PC-9 (cell line): ENCODE measurements around the gene GEMIN5. TPM values are rescaled to one million over a fixed set of nuclear protein-coding genes. Genes with fewer than 3 reads are reported as not detected.

Experiments used
- BruUV-seq: library from RNA; stranded (reverse); fragments of 400-500 nt; replicated peaks from 2 replicates; lab custom pipeline; 2021; lab: Mats Ljungman, UMichigan
- CTCF ChIA-PET: fragments of 300-600 bp; sonication (Branson Sonifier 250); formaldehyde crosslinking; loops from one replicate; lab custom pipeline; 2022; ENCODE audit warnings: antibody characterized with exemption; lab: Charles Lee
- POLR2A ChIA-PET: fragments of 300-600 bp; sonication (Branson Sonifier 250); formaldehyde crosslinking; loops from one replicate; lab custom pipeline; 2022; ENCODE audit warnings: antibody characterized with exemption; ENCODE audit not compliant: unreplicated experiment; lab: Charles Lee
- DNase-seq, 2 experiments: peaks; one replicate each; pipeline versions ENCODE4 v3.0.0 to v3.0.0-alpha.2; 2015 to 2022; ENCODE audit warnings: mixed read lengths in 1 of 2
- H2AFZ ChIP-seq: fragments of 200-600 bp; sonication (generic); 2 replicates; pipeline ENCODE4 v1.8.1; 2017; ENCODE audit warnings: antibody characterized with exemption
- H3F3A ChIP-seq: fragments of 200-600 bp; sonication (generic); 2 replicates; pipeline ENCODE4 v1.8.1; 2017; ENCODE audit warnings: antibody characterized with exemption, mild to moderate bottlenecking, low read depth; ENCODE audit not compliant: insufficient read depth
- H3K27ac ChIP-seq: fragments of 200-600 bp; sonication (generic); 2 replicates; pipeline ENCODE4 v1.6.1; 2016; ENCODE audit warnings: mixed run types
- H3K27me3 ChIP-seq: fragments of 200-600 bp; sonication (generic); 2 replicates; pipeline ENCODE4 v1.6.1; 2016; ENCODE audit warnings: low read depth, mixed run types; ENCODE audit not compliant: insufficient read depth
- H3K36me3 ChIP-seq: fragments of 200-600 bp; sonication (generic); 2 replicates; pipeline ENCODE4 v1.6.1; 2016; ENCODE audit warnings: low read depth, mixed run types
- H3K4me1 ChIP-seq: fragments of 200-600 bp; sonication (generic); replicated peaks from 2 replicates; pipeline ENCODE4 v1.6.1; 2016; ENCODE audit warnings: mixed run types; ENCODE audit not compliant: insufficient read depth
- H3K4me2 ChIP-seq: fragments of 200-600 bp; sonication (generic); 2 replicates; pipeline ENCODE4 v1.6.1; 2017; ENCODE audit warnings: mixed run types
- H3K4me3 ChIP-seq: fragments of 200-600 bp; sonication (generic); 2 replicates; pipeline ENCODE4 v1.6.1; 2016; ENCODE audit warnings: mixed run types
- H3K79me2 ChIP-seq: fragments of 200-600 bp; sonication (generic); 2 replicates; pipeline ENCODE4 v1.6.1; 2017; ENCODE audit warnings: low read depth, mixed run types
- H3K9me2 ChIP-seq: fragments of 200-600 bp; sonication (generic); 2 replicates; pipeline ENCODE4 v1.8.1; 2017; ENCODE audit warnings: mild to moderate bottlenecking; ENCODE audit not compliant: insufficient read depth
- H3K9me3 ChIP-seq: fragments of 200-600 bp; sonication (generic); 2 replicates; pipeline ENCODE4 v1.8.1; 2016; ENCODE audit warnings: low read depth; ENCODE audit not compliant: insufficient read depth
- H4K20me1 ChIP-seq: fragments of 200-600 bp; sonication (generic); 2 replicates; pipeline ENCODE4 v1.8.1; 2017; ENCODE audit not compliant: insufficient read depth
- EZH2 ChIP-seq: fragments of 200-600 bp; sonication (generic); IDR thresholded peaks from 2 replicates; pipeline ENCODE4 v1.8.0; 2017; ENCODE audit warnings: antibody characterized with exemption, low read depth
- intact Hi-C: fragments of 100-400 bp; cut with micrococcal nuclease; formaldehyde crosslinking; loops from one replicate; pipeline ENCODE4 v1.10.0; 2022; ENCODE audit not compliant: unreplicated experiment
- total RNA-seq: library from RNA; stranded (reverse); gene quantifications from 2 replicates; pipeline ENCODE4 v1.2.3, GENCODE V29; 2021
- TF ChIP-seq, protein P1 (sequence below): fragments of 200-600 bp; sonication (generic); conservative IDR thresholded peaks from 2 replicates; pipeline ENCODE4 v1.6.1; 2017; ENCODE audit warnings: mixed run types, antibody characterized with exemption, mild to moderate bottlenecking, moderate library complexity

Gene GEMIN5
- total RNA-seq, 1 experiment from 2014 or later, result 18.6 TPM

GRCh38 chr5:154857530-154858296 lies 80.3 kb downstream of the GEMIN5 start:
- DNase-seq, result peak; percentile 88 to 94
- no TSS peak for BruUV-seq
- peaks cover 43% of the 10 kb centered on the region for H3K79me2 ChIP-seq
- TF ChIP-seq EZH2, result no peak
- TF ChIP-seq, protein P1, sequence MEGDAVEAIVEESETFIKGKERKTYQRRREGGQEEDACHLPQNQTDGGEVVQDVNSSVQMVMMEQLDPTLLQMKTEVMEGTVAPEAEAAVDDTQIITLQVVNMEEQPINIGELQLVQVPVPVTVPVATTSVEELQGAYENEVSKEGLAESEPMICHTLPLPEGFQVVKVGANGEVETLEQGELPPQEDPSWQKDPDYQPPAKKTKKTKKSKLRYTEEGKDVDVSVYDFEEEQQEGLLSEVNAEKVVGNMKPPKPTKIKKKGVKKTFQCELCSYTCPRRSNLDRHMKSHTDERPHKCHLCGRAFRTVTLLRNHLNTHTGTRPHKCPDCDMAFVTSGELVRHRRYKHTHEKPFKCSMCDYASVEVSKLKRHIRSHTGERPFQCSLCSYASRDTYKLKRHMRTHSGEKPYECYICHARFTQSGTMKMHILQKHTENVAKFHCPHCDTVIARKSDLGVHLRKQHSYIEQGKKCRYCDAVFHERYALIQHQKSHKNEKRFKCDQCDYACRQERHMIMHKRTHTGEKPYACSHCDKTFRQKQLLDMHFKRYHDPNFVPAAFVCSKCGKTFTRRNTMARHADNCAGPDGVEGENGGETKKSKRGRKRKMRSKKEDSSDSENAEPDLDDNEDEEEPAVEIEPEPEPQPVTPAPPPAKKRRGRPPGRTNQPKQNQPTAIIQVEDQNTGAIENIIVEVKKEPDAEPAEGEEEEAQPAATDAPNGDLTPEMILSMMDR, result no peak
- POLR2A ChIA-PET, result interaction anchor here (0.6 to 2.1 kb wide), 3 partner anchors 28 to 144 kb away, joined by 4 to 16 read pairs (median 4); partner anchors contain the start of gene GEMIN5
- H3F3A ChIP-seq, result peaks cover 32% of the 10 kb centered on the region
- no peaks in the 10 kb centered on the region for H3K9me2 ChIP-seq
- no peaks in the 10 kb centered on the region for H3K9me3 ChIP-seq
- CTCF ChIA-PET, result no interaction called here
- H3K4me3 ChIP-seq, result peak overlapping the region; percentile 88
- H2AFZ ChIP-seq, result peak overlapping the region; percentile 96
- intact Hi-C loops, result loop anchor here (1.0 to 10.0 kb wide), 5 partner anchors 22 to 413 kb away; partner anchors contain the start of genes LARP1 and SAP30L
- peaks cover 24% of the 10 kb centered on the region for H3K4me1 ChIP-seq
- H3K27me3 ChIP-seq, result no peaks in the 10 kb centered on the region
- H3K36me3 ChIP-seq, result peaks cover 5% of the 10 kb centered on the region; the same call in 1 of the 2 replicates
- peak overlapping the region; percentile 84 for H3K27ac ChIP-seq
- peak overlapping the region; percentile 93 for H3K4me2 ChIP-seq
- peaks cover 21% of the 10 kb centered on the region; the same call in 1 of the 2 replicates for H4K20me1 ChIP-seq

DNA sequence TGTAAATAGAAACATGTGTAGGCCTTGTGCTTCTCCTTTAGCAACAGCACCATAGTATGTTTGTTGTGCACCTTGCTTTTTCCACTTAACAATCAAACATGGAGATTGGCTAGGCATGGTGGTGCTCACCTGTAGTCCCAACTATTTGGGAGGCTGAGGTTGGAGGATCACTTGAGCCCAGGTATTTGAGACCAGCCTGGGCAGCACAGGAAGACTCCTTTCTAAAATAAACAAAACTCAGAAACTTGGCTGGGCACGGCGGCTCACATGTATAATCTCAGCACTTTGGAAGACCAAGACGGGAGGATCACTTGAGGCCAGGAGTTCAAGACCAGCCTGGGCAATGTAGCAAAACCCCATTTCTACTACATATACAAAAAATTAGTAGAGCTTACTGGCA lies 86.7 kb downstream of the GEMIN5 start:
- no TSS peak for BruUV-seq

DNA sequence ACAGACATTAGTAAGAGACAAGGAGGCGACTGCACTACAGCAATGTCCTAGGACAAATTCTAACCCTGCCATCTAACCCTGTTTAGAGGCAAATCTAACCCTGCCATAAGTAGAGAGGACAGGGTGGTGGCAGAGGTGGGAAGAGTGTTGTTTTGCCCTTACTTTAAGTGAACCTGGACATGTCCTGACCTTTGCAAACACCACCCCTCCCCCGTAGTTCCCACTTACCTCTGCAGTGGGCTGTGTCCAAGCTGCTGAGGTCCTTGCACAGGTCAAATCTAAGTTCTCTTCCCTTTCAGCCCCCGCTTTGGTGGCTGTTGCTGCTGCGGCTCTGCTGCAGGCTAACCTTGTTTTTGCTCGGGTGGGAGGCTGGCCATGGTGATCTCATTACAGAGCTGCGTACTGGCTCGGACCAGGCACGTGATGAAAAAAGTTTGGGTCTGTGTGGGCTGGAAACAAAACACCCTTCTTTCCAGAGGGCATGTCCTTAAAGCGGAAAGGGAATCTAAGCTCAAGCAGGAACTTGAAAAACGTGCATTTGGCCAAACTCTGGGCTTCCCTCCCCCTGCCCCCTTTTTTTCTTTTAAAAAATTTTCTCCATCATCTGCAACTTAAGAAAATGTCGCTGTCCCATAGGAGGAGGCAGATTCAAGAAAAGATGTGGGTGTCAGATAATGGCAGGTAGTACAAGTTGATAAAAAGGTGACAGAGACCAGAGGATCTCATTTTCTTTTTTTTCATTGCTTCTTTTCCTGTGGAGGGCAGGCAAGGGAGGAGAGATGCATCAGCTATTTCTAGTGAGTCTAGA lies 87.6 kb downstream of the GEMIN5 start, which contains the start of gene FAXDC2:
TSS of gene FAXDC2 (minus strand) at position 349 of the 808 bp plus-strand sequence. CDS start 12,425 bp downstream, outside the sequence.
- ChIA-PET POLR2A (no interaction called here), CTCF (no interaction called here)
- no peak for DNase-seq
- TF ChIP-seq, protein P1, result no peak
- no peak for TF ChIP-seq EZH2
- Histone ChIP-seq H3K79me2 (no peaks in the 10 kb centered on the region), H3K27me3 (no peaks in the 10 kb centered on the region), H3K9me2 (no peaks in the 10 kb centered on the region), H3K27ac (no peak within 1 kb of the TSS), H3K4me2 (no peak within 1 kb of the TSS), H2AFZ (no peak within 1 kb of the TSS), H3K36me3 (no peaks in the 10 kb centered on the region), H3K9me3 (no peaks in the 10 kb centered on the region), H3F3A (no peaks in the 10 kb centered on the region; the same call in 1 of the 2 replicates), H4K20me1 (no peaks in the 10 kb centered on the region), H3K4me1 (no peaks in the 10 kb centered on the region), H3K4me3 (no peak within 1 kb of the TSS)
- no TSS peak for BruUV-seq
- intact Hi-C loops, result loop anchor here (10.0 kb wide), 1 partner anchor 406 kb away; the partner anchor contains the start of gene SAP30L

More for the DNA sequence above, 86.7 kb downstream of the GEMIN5 start:
- TF ChIP-seq EZH2, result no peak
- TF ChIP-seq, protein P1, result no peak
- no peak for DNase-seq
- ChIA-PET CTCF (no interaction called here), POLR2A (no interaction called here)
- no peak overlapping the region for H3K4me2 ChIP-seq
- H3K4me1 ChIP-seq, result no peaks in the 10 kb centered on the region
- no peak overlapping the region for H3K4me3 ChIP-seq
- no peaks in the 10 kb centered on the region for H3K36me3 ChIP-seq
- no peaks in the 10 kb centered on the region for H3K79me2 ChIP-seq
- H4K20me1 ChIP-seq, result no peaks in the 10 kb centered on the region
- H3F3A ChIP-seq, result peaks cover 4% of the 10 kb centered on the region; the same call in 1 of the 2 replicates
- intact Hi-C loops, result loop anchor here (10.0 kb wide), 1 partner anchor 407 kb away; the partner anchor contains the start of gene SAP30L
- no peaks in the 10 kb centered on the region for H3K27me3 ChIP-seq
- H3K9me3 ChIP-seq, result no peaks in the 10 kb centered on the region
- no peaks in the 10 kb centered on the region for H3K9me2 ChIP-seq
- no peak overlapping the region for H3K27ac ChIP-seq
- no peak overlapping the region for H2AFZ ChIP-seq
